ELR (cell line): Measurements from ENCODE around the gene CD86.
"Not testable (repeated sequence)": the region's sequence is repeated elsewhere in the genome, so short reads cannot be mapped to it uniquely, and the experiment has no call there.

Experiments used
- DNase-seq: peaks from one replicate; pipeline ENCODE4 v3.0.0-alpha.2; 2015; ENCODE audit warnings: low read depth

CD86 gene, protein sequence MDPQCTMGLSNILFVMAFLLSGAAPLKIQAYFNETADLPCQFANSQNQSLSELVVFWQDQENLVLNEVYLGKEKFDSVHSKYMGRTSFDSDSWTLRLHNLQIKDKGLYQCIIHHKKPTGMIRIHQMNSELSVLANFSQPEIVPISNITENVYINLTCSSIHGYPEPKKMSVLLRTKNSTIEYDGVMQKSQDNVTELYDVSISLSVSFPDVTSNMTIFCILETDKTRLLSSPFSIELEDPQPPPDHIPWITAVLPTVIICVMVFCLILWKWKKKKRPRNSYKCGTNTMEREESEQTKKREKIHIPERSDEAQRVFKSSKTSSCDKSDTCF

DNA sequence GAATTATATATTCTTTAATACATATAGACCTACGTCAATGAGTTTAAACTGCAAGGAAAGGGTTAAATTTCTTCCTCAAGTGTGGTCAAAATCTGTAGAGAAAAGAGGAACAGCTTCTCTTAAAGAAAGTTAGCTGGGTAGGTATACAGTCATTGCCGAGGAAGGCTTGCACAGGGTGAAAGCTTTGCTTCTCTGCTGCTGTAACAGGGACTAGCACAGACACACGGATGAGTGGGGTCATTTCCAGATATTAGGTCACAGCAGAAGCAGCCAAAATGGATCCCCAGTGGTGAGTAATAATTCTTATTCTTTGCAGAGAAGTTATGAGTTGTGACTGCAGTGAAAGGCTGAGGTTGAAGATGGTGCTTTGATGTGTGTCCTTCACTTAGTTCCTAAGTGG lies at the start of gene CD86:
Gene CD86 (plus strand): TSS at position 148 of the 400 bp plus-strand sequence. CDS start 128 bp downstream, at position 276.
- DNase-seq = no peak

DNA sequence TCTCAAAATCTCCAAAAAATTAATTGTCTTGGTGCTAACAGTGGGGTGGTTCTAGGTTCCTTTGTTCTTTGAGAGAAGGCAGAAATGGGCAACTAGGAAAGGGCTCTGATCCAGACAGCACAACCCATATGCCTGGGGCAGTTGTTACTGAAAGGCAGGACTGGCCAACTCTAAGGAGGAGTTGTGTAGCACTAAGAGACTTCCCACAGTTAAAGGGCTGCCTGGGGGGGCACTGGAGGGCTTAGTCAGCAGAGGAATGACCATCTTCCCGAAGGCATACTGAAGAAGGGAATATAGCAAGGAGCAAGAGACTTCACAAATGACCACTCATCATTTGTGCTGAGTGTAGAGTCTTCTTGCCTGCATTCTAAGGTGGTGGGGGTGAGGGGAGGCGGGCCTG lies 48.9 kb upstream of the CD86 start:
- DNase-seq = no peak

DNA sequence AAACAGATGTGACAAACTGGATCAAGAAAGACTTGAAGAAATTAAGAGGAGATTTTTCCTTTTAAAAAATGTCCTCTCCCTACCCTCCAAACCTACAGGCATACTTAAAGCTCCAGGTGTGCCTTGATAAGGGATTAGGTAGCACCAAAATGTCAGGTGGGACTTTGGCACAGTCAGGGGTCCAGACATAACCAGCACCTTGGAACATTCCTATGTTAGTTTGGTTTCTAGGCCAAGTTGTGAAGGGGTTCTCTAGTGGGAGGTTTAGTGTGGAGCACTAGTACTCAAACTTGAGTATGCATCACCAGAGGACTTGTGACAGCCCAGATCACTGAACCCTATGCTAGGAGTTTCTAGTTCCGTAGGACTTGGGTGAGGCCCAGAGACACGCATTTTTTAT lies 47.0 kb upstream of the CD86 start:
- DNase-seq = no peak

DNA sequence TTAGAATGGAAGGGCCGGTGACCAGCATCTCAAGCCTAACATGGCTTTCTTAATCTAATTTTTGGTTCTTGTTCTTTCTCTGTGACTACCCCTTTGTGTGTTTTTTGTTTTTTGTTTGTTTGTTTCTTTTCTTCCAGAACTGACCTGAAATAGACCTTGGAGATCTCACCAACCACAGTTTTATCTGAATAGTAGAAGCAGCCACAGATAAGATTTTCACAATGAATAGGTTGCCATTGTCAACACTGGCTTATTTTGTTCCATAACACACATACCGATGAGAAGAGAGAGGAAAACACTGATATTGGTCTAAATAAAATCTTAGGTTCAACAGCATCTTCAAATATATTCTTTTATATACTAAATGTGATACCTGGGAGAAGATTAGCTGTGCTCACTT lies 44.7 kb upstream of the CD86 start:
- DNase-seq = no peak

DNA sequence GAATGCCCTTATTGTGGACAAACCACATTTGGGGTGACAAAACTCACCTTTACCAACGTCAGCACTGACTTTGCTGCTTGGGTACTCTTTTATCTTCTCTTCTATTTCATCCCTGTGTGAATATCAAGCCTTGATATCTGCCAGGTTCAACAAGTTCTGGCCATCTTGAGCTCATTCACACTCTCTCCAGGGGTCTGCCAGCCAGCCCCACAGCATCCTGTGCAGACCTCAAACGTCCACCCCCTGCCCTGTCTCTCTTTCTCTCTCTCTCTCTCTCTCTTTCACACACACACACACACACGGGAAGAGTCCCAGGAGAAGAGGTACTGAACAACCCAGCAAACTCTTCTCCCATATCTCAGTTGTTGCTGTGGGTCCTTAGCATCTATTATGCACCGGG lies 43.8 kb upstream of the CD86 start:
- DNase-seq = no peak

DNA sequence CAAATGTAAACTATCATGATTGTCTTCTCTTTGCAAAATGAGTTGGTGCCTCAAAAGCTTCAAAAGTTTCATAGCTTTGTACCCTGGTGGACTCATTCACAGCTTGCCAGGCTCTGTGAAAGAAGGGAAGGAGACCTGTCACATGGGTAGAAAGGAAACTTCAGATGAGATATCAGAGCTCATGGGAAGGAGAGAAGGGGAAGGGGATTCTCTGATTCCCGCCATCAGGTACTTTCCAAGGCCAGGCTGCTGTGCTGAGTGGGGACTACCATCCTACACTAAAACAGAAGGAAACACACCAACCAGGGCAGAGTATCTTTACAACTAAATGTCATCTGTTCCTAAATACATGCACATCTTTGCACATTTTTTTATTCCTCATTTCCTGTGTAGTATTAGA lies 42.3 kb upstream of the CD86 start:
- DNase-seq = no peak

DNA sequence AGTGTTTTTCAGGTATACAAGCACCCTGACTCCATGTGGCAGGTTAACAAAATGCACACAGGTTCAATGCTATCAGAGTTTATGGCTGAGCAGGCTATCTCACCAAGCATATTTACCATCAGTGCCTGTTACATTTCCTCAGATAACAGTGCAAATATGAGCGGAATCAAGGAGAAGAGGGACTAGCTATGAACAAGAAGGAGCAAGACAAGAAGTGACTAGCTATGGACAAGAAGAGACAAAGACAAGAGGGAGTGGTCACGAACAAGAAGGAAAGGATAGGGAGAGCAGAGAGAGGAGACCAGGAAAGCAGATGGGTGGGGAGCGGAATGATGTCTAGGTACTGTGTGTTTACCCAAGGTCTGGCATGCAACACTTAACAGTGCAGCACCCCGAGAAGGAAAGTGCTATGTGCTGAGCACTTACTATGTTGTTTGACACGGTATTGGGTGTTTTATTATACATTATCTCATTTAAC lies 41.7 kb upstream of the CD86 start:
- DNase-seq = no peak

DNA sequence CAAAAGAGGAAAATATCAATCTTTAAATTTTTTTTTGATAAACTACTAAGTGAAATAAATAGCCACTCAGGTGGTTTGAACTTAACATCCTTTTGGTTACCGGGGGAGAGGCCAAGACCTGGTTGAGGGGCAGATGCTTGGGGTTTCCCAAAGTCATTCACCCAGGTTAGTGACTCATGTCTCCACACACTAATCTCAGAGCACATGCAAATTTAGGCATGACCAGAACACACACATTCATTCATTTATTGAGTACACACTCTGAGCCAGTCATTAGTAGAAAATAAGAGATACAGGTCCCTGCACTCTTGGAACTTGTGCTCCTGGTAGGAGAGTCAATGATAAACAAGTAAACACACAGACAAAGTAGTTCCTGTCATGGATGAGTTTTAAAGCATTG lies 40.4 kb upstream of the CD86 start:
- no peak for DNase-seq

DNA sequence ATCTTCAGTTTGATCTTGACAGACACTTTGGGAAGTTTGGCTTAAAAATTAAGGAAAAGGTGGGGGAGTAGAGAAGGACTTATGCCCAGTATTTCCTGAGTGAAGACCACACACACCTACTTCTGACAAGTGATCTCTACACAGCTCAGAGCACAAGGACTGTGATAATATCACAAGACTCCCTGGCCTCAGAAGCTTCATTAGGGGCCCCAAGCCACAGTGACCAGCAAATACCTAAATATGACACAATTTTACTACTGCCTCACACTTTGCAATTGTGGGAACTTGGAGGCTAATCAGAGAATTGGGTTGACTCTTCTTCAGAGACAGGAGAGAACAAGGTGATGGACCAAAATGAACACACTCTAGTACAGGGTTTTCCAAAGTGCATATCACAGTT lies 35.7 kb upstream of the CD86 start:
- DNase-seq = no peak

DNA sequence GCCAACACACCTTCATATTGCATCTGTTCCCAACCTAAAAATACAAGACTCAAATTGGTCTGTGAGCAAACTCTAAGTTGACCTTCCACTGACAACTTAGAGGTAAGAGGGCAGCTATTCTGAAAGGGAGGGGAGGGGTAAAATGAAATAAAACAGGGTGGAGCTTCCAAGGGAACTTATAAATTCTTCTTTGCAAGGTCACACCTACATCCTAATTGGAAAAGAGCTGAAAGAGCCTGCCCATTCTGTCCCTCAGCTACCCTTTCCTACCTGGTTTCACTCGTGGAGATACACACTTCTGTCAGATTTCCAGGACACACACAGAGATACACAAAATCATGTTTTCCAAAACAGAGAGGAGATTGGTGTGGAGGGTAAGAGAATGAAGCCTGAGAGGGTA lies 34.1 kb upstream of the CD86 start:
- DNase-seq = no peak

DNA sequence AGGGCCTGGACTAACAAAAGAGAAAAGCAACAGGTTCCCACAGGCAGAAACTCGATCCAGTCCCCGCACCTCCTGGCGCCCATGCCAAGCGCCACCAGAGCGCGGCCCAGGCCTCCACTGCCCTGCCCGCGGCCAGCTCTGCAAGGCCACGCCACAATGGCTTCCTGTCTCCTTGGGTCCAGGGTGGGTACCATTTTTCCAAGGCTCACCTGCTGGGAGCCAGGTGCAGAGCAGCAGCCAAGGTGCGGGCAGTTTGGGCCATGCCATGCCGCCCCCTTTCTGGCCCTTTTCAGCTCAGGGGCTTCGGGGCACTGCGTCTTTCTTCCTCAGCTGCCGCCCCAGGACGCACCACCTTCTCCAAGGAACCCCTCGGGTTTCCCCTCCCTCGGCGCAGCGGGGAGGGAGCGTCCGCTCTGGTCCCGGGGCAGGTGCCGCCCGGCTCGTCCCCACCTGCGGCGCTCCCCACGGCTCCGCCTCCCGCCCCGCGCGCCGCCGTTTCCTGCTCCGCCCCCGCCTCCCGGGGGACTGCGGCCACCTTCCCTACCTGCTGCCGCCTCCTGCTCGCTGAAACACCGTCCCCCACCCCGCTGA lies 33.3 kb upstream of the CD86 start, which contains the start of gene ILDR1:
Gene ILDR1 (minus strand): TSS at position 437 of the 591 bp plus-strand sequence. CDS start 170 bp downstream, at position 267.
- no peak for DNase-seq

DNA sequence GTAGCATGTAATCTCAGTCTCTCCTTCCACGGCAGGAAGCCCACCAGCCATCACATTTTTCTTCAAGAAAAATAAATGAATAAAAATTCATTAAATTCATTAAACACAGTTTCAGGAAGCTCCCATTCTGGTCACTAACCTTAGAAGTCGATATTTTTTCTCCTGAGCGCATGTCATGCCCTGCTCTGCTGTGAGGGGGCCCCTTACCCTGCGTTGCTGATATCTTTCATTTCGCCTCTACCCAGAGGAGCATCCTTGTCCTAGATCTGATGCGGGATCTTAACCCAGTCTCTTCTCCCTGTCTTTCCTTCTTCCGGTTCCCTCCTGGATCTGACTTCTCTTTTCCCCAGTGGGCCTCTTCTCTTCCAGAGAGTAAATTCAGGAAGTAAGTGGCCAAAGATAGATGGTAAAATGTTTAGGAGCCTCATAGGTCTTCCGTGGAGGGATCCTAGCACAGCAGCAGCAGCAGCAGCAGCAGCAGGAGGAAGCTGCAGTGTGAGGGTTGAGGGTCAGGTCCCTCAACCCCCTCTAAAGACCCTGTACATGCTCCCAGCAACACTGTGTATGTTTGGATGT lies 31.7 kb upstream of the CD86 start:
- no peak for DNase-seq

DNA sequence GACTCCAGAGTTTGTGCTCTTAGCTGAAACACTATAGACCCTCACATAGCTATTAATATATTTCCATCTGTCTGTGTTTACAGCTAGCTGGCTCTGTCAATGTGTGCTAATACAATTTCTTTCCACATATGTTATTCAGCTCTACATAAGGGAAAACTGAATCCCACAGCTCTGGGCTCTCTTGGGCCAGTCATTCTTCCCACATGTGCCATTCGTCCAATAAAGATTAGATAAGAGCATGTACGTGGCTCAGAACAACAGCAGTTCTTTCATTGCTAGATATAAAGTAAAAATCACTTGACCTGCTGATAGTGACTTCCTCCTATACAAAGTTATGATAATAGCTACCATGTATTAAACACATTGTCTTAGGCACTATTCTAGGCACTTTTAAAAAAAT lies 30.4 kb upstream of the CD86 start:
- DNase-seq = no peak

DNA sequence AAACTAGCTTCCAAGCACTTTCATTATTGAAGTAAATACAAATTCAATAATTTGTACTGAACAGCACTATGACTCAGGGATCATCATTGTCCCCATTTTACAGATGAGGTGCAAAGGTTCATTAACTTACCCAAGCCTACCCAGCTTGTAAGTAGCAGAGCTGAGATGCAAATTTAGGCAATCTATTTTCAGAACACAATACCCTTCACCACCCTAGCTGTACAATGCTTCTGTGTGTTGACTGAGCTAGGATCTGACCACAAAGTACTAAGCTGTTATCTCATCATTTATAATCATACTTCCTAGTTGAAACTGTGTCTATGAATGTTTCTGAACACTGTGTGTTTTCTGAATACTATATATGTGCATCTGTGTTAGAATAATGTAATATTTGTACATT lies 29.9 kb upstream of the CD86 start:
- DNase-seq = no peak

DNA sequence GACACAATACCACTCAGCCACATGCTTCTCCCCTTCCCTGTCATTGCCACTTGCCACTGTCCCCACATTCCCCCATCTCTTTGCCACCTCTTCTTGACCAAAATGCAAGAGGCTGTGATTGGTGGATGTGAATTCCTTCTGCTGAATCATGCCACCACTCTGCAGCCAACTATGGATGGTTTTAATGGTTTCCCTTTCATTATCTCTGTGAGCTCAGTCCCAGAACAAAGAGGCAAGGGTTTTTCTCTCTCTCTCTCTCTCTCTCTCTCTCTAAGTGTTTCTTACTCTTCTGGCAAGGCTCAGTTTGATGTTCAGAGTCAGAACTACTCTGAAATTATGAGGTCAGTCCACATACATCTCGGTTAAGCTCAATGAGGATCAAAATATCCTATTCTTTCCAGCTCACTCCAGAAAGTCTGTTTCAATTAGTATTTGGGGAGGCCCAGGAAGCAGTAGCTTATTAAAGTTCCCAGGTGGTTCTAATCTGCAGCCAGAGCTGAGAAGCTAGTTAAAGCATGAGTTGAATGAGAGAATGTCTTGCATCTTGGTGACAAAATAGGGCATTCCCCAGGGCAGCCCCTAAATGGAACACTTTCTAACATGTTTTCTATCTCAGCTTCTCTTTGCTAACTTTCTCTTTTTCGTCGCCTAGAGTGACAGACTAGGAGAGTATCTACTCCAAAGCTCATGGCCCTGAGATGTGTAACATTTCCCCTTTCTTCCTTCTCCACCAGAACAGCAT lies 24.6 kb upstream of the CD86 start:
- peak; percentile 24 for DNase-seq

DNA sequence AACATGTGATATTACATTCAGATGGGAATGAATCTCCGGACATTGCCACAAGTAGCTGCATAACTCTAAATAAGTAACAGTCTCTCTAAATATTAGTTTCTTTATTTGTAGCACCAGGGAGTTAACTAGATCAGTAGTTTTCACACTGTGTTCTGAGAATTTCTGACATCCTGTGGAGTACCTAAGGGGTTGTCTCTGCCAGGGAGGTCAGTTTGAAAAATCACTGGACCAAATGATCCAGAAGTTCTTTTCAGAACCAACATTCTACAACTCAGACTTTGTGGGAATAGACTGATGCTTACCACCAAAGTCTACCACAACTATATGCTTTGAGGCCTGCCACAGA lies 24.1 kb upstream of the CD86 start:
- no peak for DNase-seq

DNA sequence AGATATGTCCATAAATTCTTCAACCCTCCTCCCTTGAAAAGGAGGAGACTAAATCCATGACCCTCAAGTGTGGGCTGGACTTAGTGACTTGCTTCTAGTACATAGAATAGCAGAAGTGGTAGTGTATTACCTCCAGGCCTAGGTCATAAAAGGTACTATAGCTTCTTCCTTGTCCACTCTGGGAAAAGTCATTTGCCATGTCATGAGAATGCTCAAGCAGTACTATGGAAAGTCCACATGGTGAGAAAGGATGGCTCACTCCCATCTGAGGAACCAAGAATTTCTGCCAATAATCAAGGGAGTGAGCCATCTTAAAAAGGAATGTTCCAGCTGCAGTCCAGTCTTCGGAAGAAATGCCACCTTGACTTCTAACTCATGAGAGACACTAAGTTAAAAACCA lies 22.6 kb upstream of the CD86 start:
- no peak for DNase-seq

DNA sequence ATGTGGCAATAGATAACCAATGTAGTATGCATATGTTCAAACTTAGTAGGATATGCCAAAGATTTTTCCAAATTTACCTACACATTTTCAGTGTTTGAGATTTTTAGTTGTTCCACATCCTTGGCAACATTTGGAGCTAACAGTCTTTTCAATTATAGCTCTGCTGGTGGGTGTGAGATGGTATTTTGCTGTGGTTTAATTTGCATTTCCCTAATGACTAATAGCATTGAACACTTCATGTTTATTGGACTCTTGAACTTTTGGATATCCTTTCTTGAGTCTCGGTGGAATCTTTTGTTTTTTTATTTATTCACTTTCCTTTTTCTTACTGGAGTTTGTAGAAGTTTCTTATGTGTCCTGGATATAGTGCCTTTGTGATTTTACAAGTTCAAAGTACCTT lies 22.1 kb upstream of the CD86 start:
- DNase-seq = no peak

DNA sequence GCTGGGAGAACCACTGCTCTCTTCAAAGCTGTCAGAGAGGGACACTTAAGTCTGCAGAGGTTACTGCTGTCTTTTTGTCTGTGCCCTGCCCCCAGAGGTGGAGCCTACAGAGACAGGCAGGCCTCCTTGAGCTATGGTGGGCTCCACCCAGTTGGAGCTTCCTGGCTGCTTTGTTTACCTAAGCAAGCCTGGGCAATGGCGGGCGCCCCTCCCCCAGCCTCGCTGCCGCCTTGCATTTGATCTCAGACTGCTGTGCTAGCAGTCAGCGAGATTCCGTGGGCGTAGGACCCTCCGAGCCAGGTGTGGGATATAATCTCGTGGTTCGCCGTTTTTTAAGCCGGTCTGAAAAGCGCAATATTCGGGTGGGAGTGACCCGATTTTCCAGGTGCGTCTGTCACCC lies 7.9 kb upstream of the CD86 start:
- not testable (repeated sequence) for DNase-seq

DNA sequence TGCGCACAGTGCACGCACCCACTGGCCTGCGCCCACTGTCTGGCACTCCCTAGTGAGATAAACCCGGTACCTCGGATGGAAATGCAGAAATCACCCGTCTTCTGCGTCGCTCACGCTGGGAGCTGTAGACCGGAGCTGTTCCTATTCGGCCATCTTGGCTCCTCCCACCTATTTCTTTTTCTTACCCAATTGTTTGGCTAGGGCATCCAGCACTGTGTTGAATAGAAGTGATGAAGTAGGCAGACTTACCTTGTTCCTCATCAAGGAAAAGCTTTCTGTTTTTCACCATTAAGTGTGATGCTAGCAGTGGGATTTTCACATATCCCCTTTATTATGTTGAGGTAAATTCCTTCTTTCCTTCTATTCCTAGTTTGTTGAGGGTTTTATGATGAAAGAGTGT lies 7.4 kb upstream of the CD86 start:
- DNase-seq = not testable (repeated sequence)

DNA sequence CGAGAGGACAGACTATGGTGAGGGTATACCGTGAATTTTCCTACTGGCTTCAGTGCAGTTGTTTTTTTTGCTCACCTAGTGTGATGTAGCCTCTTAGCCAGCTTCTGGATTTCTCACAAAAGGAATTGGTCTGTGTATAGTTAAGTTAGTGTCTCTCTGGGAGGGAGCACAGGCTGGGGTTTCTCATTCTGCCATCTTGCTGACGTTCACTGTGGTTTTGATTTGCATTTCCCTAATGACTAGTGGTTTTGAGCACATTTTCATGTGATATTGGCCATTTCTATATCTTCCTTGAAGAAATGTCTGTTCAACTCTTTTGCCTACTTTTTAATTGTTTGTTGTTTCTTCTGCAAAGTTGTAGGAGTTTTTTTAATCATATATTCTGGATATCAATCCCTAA lies 2.2 kb upstream of the CD86 start:
- DNase-seq = no peak

DNA sequence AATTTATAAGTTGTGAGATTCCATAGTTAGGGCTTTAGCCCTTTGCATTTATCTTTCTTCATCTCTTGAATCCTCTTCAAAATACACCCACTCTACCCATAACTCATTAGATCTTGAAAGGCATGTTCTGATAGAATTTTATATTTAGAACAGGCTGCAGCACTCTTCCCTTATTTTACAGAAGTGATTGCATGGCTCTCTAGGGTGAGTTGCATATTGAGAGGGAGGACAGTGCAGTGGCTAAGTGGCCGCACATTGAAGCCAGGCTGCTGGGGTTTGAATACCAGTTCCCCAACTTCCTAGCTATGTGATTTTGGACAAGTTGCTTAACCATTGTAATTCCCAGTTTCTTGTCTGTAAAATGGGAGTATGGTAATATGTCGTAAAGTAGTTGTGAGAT lies 2.5 kb downstream of the CD86 start:
- DNase-seq = no peak

DNA sequence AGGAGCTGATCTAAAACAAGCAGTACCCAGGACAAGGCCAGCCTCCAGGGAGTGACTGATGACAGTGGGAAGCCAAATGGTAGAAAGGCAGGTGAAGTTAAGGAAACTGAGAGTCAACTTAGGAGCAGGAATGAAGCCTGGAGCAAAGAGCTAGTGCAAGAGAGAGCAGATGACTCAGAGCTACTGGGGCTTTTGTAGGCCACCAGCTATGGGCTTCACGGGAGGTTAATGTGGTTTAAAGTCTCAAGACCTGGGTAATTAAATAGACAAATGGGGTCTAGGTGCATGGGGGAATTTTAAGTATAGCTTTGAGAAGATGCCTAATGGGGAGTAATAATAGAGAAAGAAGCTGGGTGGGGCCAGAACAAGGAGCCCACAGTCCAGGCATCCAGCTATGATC lies 3.1 kb downstream of the CD86 start:
- DNase-seq = no peak
